Ecto neural progenitor cell (in vitro differentiated cells): ENCODE measurements around the gene MCRS1.
"Not testable (repeated sequence)": the region's sequence is repeated elsewhere in the genome, so short reads cannot be mapped to it uniquely, and the experiment has no call there.

Source experiments
- DNase-seq: peaks from one replicate; pipeline ENCODE4 v3.0.0-alpha.2; 2018; ENCODE audit warnings: low spot score

Gene MCRS1

GRCh38 chr12:49515266-49515665, 52.7 kb downstream of the MCRS1 start:
- DNase-seq, result no peak

DNA sequence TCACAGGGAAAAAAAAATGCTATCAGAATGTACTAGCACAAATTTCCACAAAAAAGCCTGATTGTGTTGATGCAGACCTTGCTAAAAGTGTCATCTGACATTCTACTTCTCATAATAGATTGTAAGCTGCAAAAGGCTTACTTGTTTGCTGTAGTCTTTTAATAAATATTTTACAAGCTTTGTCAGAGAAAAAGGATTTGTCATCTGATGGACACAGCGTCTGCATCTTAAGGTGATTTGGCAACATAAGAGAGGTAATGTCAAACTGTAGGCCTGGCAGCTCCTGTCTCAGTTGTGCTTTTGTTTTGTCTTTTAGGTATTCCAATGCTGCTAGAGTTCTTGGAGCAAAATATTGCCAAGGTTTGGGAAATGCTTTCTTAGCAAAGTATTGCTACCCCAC, 55.4 kb downstream of the MCRS1 start:
- DNase-seq, result no peak

DNA sequence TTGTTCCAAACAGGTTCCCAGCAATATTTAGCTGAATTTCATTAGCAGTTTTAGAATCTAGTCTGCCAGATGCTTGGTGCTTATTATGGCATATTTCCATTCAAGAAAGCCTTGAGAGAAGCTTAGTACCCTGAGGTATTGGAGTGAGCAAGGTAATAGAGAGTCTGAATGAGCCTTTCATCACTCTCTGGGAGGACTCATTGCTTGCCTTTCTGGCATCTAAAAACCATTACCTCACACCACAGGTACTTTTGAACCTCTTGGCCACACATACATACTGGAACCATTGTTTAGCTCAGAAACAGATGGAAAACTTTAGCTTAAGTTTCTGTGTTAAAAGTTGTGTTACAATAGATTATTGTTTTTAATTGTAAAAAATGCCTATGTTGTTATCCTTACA, 56.5 kb downstream of the MCRS1 start:
- DNase-seq, result no peak

DNA sequence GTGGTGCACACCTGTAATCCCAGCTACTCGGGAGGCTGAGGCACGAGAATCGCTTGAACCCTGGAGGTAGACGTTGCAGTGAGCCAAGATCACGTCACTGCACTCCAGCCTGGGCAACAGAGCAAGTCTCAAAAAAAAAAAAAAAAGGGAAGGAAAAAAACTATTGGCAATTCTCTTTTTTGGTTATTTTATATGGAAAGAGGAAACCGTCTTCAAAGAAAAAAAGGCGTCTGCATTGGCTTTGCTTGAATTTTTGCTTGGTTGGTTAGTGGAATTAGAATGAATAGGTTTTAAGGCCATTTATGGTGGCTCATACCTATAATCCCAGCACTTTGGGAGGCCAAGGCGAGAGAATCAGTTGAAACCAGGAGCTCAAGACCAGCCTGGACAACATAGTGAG, 58.3 kb downstream of the MCRS1 start:
- not testable (repeated sequence) for DNase-seq
